Fibroblast of skin of right biceps (primary cell): ENCODE measurements around the gene LDHAL6A.

ENCODE experiments used
- DNase-seq: peaks from one replicate; pipeline ENCODE4 v3.0.0-alpha.2; 2013

LDHAL6A gene

DNA sequence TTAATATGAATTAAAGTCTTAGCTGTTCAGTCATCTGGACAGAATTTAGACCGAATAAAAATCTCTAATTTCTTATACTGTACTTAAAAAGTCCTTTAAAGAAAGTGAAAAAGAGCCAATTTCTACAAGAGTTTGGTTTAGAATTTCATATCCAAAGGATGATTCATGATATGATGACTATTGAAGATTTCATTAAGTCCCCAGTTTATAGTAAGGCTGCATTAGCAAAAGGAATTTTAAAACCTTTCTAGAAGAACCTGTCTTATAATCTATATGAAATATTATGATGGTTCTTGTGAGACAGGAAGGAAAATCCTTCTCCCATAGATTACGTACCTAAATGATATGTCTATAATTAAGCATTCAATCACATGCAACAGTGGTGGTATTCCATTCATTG, 36.3 kb downstream of the LDHAL6A start:
- peak; percentile 7 for DNase-seq

DNA sequence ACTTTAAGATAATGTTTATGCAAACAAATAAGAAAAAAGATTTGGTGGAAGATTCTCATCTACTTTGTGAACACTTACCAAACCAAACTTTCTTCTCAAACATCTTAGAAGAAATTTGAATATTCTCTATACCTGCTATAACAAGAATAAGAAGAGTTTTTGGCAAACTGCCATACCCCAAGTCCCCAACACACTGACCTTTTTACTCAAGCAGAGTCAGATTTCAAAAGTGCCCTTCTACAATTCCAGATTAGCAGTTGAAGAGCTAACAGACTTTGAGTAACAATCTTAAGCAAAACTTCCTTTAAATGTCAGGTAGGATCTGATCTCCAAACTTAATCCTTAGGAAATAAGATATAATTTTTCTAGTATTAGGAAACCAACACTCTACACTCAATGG, 37.2 kb downstream of the LDHAL6A start:
- no peak for DNase-seq

GRCh38 chr11:18493310-18493709, 37.7 kb downstream of the LDHAL6A start:
- DNase-seq = no peak

DNA sequence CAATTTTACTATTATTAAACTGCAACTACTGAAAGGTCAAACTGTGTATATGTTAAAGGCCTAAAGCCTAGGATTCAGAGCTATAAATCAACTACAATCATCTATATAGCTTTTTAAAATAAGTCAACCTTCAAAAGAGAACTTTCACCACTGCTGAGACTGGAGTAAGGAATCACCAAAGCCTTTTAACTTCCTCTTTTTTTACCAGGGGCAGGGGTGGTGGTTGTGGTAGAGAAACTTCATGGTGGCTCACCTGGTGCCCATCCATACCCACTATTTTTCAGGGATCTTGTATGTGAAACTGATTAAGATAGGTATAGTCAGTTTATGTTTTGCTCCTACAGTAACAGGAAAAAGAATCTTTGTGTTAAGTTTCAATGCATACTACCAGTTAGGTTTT, 39.6 kb downstream of the LDHAL6A start:
- DNase-seq = no peak

- peak; percentile 3 for DNase-seq
Measured at GRCh38 chr11:18495703-18496102, 40.0 kb downstream of the LDHAL6A start.

- no peak for DNase-seq
Measured at GRCh38 chr11:18498039-18498438, 42.4 kb downstream of the LDHAL6A start.

DNA sequence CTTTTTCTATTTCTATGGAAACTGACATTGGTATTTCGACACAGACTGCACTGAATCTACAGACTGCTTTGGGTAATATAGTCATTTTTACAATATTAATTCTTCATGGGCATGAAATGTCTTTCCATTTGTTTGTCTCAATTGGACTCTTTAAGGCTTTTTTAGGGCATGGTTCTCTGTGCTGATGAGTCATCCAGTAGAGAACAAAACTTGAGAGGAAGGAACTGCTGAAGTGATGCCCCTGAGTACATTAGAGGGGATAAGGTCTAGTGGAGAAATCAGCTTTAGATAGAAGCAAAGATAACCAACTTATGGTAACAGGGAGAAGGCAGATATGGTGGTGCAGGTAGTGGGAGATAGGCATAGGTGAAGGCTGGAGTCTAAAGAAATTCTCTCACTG, 46.0 kb downstream of the LDHAL6A start:
- DNase-seq = no peak

- no peak for DNase-seq
Measured at GRCh38 chr11:18502352-18502751, 46.7 kb downstream of the LDHAL6A start.

DNA sequence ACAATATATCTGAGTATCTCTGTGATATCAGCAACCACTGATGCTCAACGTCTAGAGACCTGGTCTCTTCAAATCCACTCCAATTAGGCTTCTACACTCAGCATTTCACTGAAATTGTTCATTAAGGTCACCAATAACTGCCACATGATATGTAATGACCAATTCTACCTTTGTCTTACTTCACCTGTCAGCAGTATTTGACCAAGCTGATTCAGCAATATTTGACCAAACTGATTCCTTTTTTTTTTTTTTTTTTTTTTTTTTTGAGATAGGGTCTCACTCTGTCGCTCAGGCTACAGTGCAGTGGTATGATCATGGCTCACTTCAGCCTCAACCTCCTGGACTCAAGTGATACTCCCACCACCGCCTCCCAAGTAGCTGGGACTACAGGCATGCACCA, 65.5 kb downstream of the LDHAL6A start:
- DNase-seq = no peak

DNA sequence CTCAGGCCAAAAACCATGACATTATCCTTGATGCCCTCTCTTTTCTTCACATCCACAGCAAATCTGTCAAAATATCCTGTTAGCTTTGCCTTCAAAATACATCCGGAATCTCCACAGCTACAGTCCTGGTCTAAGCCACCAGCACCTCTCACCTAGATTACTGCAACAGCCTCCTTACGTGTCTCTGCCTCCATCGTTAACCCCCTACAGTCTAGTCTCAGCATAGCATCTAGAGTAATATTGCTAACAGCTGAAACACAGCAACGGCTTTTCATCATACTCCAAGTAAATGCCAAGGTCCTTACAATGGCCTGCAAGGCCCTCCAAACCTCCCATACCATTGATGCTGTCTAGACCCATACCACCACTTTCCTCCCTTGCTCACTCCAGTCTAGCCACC, 66.7 kb downstream of the LDHAL6A start:
- DNase-seq = no peak

DNA sequence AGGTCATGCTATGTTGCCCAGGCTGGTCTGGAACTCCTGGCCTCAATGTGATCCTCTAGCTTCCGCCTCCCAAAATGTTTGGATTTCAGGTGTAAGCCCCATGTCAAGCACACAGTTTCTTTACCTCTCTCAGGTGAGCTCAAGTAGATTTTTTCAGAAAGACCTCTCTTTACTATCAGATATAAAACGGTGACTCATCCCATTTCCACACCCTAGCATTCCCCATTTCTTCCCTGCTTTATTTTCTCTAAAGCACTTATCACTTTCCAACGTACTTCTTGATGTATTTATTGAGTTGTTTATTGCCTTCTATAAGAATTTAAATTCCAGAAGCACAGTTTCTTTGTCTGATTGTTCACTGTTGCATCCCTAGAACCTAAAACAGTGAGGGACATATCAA, 67.4 kb downstream of the LDHAL6A start:
- DNase-seq = no peak

- no peak for DNase-seq
Measured at GRCh38 chr11:18524248-18524647, 68.6 kb downstream of the LDHAL6A start.

GRCh38 chr11:18526130-18526520, 70.5 kb downstream of the LDHAL6A start:
- no peak for DNase-seq

DNA sequence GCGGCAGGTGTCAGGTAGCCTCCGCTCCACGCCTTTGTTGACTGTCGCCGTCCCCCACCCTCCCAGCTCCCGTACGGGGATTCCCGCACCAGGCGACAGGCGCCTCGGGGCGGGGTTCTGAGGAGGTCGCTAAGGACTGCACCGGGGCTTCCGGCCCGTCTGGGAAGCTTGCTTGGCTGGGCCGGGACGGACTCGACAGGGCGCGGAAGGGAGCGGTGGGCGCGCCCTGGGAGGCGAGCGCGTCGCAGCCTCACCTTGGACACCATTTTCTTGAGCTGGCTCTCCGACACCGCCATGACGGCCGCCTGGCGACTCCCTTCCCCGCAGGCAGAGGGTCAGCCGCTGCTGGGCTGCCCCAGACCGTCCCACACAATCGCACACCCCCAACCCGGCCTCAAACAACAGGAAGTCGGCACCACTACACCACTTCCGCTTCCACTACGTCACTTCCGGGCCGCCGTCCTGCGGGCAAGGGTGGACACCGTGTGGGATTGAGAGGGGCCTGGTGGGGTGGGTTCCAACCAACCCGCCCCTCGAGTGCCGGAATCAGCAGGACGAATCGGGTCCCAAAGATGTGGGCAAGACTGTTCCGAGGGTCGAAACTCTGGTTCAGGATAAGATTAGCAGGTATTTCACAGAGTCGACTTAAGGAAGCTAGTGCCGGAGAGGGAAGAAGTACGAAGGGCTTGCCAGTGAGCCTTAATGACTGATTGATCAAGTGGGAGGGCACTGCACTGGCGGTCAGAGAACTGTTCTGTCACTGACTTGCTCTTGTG, 71.1 kb downstream of the LDHAL6A start, which contains the start of gene TSG101:
TSS of gene TSG101 (minus strand) at position 422 of the 776 bp plus-strand sequence. CDS start at position 296, 126 bp downstream.
- DNase-seq = peak; percentile 93

DNA sequence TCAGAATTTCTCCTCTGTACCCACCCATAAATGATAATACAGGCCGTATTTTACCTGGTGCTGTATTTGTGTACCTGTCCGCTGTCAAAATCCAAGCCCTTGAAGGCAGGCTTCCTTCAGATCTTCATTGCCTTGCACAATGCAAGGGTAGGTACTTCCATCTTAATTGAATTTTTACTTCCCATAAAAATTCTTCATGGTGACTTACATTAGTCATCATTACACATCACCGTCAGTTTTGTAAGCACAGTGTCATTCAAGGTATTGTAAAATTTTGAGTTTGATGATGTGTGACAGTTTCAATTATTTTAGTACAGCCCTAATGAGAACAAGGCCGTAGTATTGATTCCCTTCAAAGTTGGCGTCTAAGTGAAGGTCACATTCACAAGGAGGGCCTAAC, 71.9 kb downstream of the LDHAL6A start:
- DNase-seq = peak; percentile 41
